T-helper 2 cell treated with Interferon-gamma antibody and Interleukin-4, amounts not matched to agents 100 ng/mL and 5 ng/mL, for 36 hours (primary cell): Measurements from ENCODE around the gene ZNF514. TPM values are rescaled to one million over a fixed set of nuclear protein-coding genes. Genes with fewer than 3 reads are reported as not detected.
"Not testable (repeated sequence)": the region's sequence is repeated elsewhere in the genome, so short reads cannot be mapped to it uniquely, and the experiment has no call there.

Experiments used
- intact Hi-C: fragments of 100-400 bp; cut with micrococcal nuclease; formaldehyde crosslinking; loops from one replicate; pipeline ENCODE4 v1.15.1; 2023
- total RNA-seq: library from RNA; stranded (reverse); gene quantifications from 2 replicates; pipeline ENCODE4 v1.2.3, GENCODE V29; 2022

The ZNF514 gene
- total RNA-seq, 1 donor from 2014 or later: 8.7 TPM

DNA sequence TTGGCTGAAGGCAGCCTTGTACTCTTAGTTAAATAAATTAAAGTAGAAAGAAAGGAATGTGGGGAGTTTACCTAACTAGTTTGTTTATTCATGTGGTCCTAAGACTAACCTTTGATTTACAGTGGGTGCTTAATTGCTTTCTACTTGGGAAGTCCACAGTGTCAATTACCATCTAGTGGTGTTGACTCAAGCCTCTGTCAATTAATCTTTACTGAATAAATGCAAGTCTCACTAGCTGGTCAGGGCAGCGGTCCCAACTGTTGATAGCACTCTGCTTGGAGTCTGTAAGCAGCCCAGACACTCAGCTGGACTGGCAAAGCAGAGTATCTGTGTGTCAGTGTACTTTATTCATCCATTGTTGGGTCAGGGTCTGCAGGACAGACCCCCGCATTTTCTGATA lies 15.8 kb downstream of the ZNF514 start:
- intact Hi-C loops: no loop called here

DNA sequence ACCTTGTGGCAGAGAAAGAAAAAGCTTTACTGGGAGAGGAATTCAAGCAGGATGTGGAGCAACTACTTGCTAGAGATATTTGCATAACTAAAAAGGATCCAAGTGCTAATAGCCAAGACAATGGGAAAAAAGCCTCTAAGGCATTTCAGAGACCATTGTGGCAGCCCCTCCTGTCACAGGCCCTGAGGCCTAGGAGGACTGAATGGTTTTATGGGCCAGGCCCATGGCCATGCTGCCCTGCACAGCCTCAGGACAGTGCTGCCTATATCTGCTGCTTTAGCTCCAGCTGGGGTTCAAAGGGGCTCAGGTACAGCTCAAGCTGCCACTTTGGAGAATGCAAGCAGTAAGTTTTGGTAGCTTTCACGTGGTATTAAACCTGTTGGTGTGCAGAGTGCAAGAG lies 20.9 kb downstream of the ZNF514 start:
- intact Hi-C loops: no loop called here

DNA sequence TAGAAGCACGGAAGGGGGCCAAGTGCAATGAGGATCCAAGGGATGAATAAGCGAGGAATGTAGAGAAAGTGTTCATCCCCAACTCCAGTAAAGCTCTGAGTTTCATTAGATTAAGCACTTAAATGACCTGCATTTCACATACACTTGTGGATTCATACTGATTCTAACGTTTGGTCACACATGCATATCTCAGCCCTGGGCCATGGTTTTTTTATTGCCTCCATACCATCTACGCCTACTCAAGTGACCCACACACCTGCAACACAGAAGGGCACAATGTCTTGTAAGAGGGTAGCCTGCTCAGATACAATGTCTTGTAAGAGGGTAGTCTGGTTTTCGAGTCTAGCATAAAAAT lies 37.5 kb downstream of the ZNF514 start:
- intact Hi-C loops: loop anchor here (1.0 kb wide), 2 partner anchors 37 to 85 kb away; partner anchors contain the start of genes ZNF514 and ZNF892

DNA sequence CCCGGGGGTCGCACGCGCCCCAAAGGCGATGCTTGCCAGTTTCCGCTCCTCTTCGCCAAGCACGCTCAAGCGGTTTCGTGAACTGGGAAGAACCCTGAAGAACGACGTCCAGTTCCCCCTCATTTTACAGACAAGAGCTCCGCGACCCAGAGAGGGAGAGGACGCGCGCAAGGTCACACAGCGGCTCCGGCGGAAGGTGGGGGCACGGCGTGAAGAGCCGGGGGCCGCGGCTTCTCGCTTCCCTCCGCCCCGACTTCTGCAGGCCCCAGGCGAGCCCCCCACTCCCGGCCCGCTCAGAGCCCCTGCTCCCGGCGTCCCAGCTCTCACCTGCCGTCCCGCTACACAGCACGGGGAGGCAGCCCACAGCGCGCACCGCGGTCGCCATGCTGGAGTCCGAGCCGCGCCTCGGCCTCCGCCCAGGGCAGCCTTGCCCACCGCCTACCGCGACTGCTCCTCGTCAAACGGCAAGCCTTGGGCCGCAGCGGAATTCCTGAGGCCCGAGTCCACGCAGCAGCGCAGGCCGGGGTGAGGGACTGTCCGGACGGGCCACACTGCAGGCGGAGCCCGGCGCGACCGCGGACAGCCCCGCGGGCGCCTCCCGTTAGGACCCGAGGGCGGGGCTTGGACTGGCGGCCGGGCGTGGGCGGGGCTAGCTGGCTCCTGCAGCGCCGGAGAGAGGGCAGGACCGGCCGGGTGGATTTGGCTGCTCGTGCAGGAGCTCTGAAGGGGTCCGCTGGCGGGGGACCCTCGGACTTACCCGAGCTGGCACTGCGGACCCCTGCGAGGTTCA lies 38.0 kb downstream of the ZNF514 start, which contains the start of gene MRPS5:
Gene MRPS5, minus strand, starts transcription at position 402 of the 790 bp plus-strand sequence. Its CDS starts 17 bp downstream, at position 385.
- intact Hi-C loops: loop anchor here (1.0 kb wide), 4 partner anchors 38 to 98 kb away; partner anchors contain the start of genes ZNF2, ZNF514 and ZNF892

DNA sequence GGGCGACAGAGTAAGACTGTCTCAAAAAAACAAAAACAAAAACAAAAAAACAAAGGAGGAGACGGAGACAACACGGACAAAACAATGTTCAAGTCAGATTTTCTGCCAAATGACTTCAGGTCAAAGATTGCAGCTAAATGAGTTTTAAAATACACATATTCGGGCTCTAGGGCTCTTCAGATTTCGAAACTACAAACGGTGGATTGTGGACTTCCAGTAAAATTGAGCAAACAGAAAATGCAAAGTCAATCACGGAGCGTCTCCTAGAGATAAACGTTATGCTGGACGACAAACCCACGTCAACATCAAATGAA lies 38.6 kb downstream of the ZNF514 start:
- intact Hi-C loops: loop anchor here (1.0 kb wide), 2 partner anchors 44 to 98 kb away; partner anchors contain the start of gene ZNF2

DNA sequence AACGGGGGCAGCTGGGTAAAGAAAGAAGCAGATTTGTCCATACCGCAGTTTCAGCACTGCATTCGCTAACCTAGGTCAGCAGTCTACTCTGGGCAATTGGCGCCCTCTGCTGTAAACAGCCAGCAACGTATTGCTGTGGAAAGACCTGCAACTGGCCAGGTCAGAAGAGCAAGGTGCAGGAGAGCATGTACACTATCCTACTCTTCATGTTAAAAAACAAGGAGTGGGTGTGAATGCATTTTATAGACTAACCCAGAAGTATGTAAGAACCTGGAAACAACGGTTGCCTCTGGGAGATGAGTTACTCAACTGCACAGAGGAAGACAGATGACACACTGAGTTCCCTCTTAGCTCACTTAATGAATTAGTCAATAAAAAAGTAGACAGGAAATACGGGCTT lies 44.2 kb downstream of the ZNF514 start:
- intact Hi-C loops: loop anchor here (1.0 to 2.0 kb wide), 4 partner anchors 39 to 241 kb away; no protein-coding TSS in a partner anchor

DNA sequence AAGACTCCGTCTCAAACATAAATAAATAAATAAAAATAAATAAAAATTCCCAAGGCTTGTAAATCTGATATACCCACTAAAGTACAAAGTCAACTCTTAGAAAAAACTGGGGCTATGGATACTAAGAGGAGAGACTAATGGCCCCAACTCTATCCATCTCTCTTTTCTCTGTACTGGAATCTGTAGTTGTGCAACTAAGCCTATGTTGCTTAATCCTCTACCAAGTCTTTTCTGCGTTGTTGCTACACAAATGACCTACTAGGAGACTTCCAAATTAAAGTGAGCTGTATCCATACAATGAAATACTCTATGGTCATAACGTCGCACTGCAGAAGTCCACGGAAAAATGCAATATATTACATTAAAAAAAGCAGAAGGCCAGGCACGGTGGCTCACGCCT lies 46.2 kb downstream of the ZNF514 start:
- intact Hi-C loops: no loop called here

DNA sequence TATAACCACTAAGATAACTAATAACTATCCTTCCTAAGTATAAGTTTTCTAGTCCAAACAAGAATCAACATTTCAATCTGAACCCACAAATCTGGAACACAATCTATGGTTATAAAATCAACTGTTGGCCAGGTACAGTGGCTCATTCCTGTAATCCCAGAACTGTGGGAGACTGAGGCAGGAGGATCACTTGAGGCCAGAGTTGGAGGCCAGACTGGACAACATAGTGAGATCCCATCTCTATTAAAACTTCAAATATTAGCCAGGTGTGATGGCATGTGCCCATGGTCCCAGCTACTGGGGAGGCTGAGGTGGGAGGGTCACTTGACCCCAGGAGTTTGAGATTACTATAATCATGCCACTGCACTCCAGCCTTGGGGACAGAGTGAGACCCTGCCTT lies 49.3 kb downstream of the ZNF514 start:
- intact Hi-C loops: no loop called here

DNA sequence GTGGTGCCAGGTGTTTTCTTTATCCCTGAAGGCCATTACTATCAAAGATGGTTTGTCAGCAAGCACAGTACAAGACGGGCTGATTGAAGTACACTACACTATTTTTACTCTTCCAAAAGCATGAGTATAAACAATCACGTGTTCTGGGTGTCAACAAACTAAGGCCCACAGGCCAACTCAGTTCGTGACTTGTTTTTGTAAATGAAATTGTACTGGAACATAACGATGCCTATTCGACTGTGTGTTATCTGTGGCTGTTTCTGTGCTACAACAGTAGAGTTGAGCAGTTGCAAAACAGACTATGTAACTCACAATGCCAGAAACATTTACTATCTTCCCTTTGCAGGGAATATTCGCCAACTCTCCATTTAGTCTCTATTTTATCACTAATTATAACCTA lies 50.4 kb downstream of the ZNF514 start:
- intact Hi-C loops: no loop called here

DNA sequence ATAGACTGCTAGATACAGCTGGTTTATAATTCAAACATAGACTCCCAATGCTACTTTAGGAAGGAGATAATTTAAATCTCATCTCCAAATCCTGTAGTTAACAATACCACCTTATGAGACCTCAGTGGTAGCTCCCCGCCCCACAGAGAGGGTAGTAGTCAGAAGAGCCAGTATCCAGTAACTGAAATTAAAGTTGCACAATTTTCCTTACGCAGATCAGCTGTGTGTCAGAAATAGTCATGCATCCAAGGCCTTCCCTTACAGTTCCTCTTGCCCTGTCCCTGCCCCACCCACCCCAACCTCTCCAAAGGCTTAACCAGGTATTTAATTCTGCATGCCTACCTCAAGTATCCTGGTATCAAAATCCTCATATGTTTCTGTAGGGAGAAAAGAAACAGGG lies 53.6 kb downstream of the ZNF514 start:
- intact Hi-C loops: no loop called here

DNA sequence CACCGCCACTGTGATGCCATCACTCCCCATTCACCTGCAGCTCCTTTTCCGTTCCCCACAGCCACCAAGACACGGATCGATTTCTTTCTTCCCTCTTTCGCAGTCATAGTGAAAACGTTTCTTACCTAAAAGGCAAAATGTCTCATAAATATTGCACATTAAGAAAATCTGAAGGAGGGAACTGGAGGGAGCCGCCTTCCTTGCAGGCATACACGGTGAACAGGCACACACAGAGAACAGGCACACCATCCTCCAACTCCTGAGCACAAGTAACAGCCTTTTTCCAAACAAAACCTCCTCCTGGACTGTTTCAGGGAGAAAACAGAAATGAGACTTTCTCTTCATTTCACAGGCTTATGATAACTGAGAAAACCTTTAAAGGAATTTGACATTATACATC lies 55.0 kb downstream of the ZNF514 start:
- intact Hi-C loops: no loop called here

DNA sequence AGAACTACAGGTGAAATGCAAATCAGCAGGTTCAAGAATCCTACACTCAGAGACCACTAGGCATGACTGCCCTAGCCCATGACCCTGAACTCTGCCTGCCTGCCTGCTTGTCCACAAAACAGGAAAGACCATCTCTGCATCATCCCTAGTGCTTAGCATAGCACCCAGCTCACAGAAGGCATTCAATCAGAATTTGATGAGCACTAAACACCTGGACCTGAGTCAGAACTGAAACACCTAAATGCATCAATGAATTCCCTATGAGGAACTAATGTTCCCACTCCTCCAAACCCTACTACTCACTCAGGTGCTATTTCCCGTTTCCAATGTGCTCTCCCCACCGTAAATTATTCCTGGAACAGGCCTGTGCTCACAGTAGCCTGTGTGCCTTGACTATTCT lies 59.7 kb downstream of the ZNF514 start:
- intact Hi-C loops: no loop called here

DNA sequence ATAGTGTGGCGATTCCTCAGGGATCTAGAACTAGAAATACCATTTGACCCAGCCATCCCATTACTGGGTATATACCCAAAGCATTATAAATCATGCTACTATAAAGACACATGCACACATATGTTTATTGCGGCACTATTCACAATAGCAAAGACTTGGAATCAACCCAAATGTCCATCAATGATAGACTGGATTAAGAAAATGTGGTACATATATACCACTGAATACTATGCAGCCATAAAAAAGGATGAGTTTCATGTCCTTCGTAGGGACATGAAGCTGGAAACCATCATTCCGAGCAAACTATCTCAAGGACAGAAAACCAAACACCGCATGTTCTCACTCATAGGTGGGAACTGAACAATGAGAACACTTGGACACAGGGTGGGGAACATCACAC lies 61.4 kb downstream of the ZNF514 start:
- intact Hi-C loops: not testable (repeated sequence)

Other genes with a start within 250 kb of the ZNF514 start
- gene MAL, start 134.1 kb downstream of the ZNF514 start, total RNA-seq: 184 and 187 TPM in 2 replicates
- gene MRPS5, start 38.0 kb downstream of the ZNF514 start, total RNA-seq: 71.5 and 74.8 TPM in 2 replicates
- 3.5 and 3.6 TPM in 2 replicates for gene ZNF2, start 6.0 kb upstream of the ZNF514 start, total RNA-seq
- 4.0 and 4.1 TPM in 2 replicates for gene ZNF892, start 47.7 kb upstream of the ZNF514 start, total RNA-seq
- gene PROM2, start 114.6 kb upstream of the ZNF514 start, total RNA-seq: 0.34 and 0.48 TPM in 2 replicates
- not detected in 2 replicates for gene KCNIP3, start 137.5 kb upstream of the ZNF514 start, total RNA-seq
- 27.0 and 29.0 TPM in 2 replicates for gene FAHD2A, start 242.9 kb upstream of the ZNF514 start, total RNA-seq